ENCODE measurements around the gene OR9A2. TPM values are rescaled to one million over a fixed set of nuclear protein-coding genes. Genes with fewer than 3 reads are reported as not detected.

OR9A2 gene
- total RNA-seq, 1 donor from 2014 or later = not detected

GRCh38 chr7:143025371-143025770, 1.6 kb downstream of the OR9A2 start:
- TF ChIP-seq CTCF (conservative IDR thresholded peaks at IDR 0.05) = no peak
- Mint-ChIP-seq H3K36me3 (no peaks in the 10 kb centered on the region), H3K4me1 (ENCODE audit: unreplicated experiment) (no peaks in the 10 kb centered on the region), H3K9me3 (no peaks in the 10 kb centered on the region), H3K4me3 (no peak overlapping the region), H3K27me3 (peaks cover 17% of the 10 kb centered on the region), H3K27ac (no peak overlapping the region)
- no peak for DNase-seq (ENCODE audit: extremely low spot score, unreplicated experiment)

DNA sequence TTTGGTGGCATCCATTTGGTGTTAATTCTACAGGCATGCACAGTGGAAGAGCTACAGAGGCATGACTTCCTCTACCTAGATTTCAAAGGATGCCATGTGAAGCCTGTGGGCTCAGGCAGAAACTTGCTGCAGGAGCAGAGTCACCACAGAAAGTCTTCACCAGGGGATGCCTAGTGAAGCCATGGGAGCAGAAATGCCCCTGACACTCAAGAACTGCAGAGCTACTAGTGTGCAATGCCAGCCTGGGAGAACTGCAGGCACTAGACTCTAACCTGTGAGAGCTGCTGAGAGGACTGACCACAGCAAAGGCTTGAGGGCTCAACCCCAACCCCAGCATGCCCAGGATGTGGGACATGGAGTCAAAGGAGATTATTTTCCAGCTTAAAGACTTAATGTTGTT, 3.9 kb downstream of the OR9A2 start:
- Mint-ChIP-seq H3K4me1 (ENCODE audit: unreplicated experiment) (no peaks in the 10 kb centered on the region), H3K36me3 (no peaks in the 10 kb centered on the region), H3K9me3 (no peaks in the 10 kb centered on the region), H3K27ac (no peak overlapping the region), H3K4me3 (no peak overlapping the region), H3K27me3 (peaks cover 13% of the 10 kb centered on the region)
- no peak for TF ChIP-seq CTCF (conservative IDR thresholded peaks at IDR 0.05)
- DNase-seq (ENCODE audit: extremely low spot score, unreplicated experiment) = no peak

GRCh38 chr7:143018931-143019330, 8.0 kb downstream of the OR9A2 start:
- TF ChIP-seq CTCF (conservative IDR thresholded peaks at IDR 0.05) = no peak
- Mint-ChIP-seq H3K27me3 (peaks cover 6% of the 10 kb centered on the region), H3K27ac (no peak overlapping the region), H3K9me3 (no peaks in the 10 kb centered on the region), H3K4me3 (no peak overlapping the region), H3K4me1 (ENCODE audit: unreplicated experiment) (no peaks in the 10 kb centered on the region), H3K36me3 (no peaks in the 10 kb centered on the region)
- DNase-seq (ENCODE audit: extremely low spot score, unreplicated experiment) = no peak

- no peak overlapping the region for H3K27ac Mint-ChIP-seq
- peaks cover 13% of the 10 kb centered on the region for H3K27me3 Mint-ChIP-seq
- no peak for TF ChIP-seq CTCF (conservative IDR thresholded peaks at IDR 0.05)
- H3K36me3 Mint-ChIP-seq = no peaks in the 10 kb centered on the region
- H3K4me1 Mint-ChIP-seq (ENCODE audit: unreplicated experiment) = no peaks in the 10 kb centered on the region
- H3K9me3 Mint-ChIP-seq = no peaks in the 10 kb centered on the region
- H3K4me3 Mint-ChIP-seq = no peak overlapping the region
- DNase-seq (ENCODE audit: extremely low spot score, unreplicated experiment) = no peak
These were observed 9.9 kb downstream of the OR9A2 start for GRCh38 chr7:143016996-143017395.

GRCh38 chr7:143015926-143016490, 10.9 kb downstream of the OR9A2 start:
- Mint-ChIP-seq H3K27me3 (peaks cover 13% of the 10 kb centered on the region), H3K9me3 (no peaks in the 10 kb centered on the region), H3K36me3 (no peaks in the 10 kb centered on the region), H3K27ac (no peak overlapping the region), H3K4me3 (no peak overlapping the region), H3K4me1 (ENCODE audit: unreplicated experiment) (no peaks in the 10 kb centered on the region)
- no peak for DNase-seq (ENCODE audit: extremely low spot score, unreplicated experiment)
- TF ChIP-seq CTCF (conservative IDR thresholded peaks at IDR 0.05) = no peak

- H3K9me3 Mint-ChIP-seq = no peaks in the 10 kb centered on the region
- no peak overlapping the region for H3K4me3 Mint-ChIP-seq
- no peak overlapping the region for H3K27ac Mint-ChIP-seq
- no peaks in the 10 kb centered on the region for H3K36me3 Mint-ChIP-seq
- peaks cover 13% of the 10 kb centered on the region for H3K27me3 Mint-ChIP-seq
- no peaks in the 10 kb centered on the region for H3K4me1 Mint-ChIP-seq (ENCODE audit: unreplicated experiment)
- DNase-seq (ENCODE audit: extremely low spot score, unreplicated experiment) = no peak
- TF ChIP-seq CTCF (conservative IDR thresholded peaks at IDR 0.05) = no peak
These were observed 11.8 kb downstream of the OR9A2 start for GRCh38 chr7:143015084-143015483.
